ENCODE data around the gene PPM1D.

The PPM1D gene

DNA sequence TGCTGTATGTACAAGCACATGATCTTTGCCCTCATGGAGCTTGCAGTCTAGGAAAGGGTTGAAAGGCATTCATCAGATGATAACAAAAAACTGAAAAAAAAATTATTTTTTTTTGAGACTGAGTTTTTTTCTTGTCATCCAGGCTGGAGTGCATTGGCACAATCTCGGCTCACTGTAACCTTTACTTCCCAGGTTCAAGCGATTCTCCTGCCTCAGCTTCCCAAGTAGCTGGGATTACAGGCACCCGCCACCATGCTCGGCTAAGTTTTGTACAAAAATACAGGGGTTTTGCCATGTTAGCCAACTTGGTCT is 39.0 kb downstream of the PPM1D start:
- Histone ChIP-seq H3K4me1 (ENCODE audit: control insufficient read depth, insufficient read depth, low read length) (no peaks in the 10 kb centered on the region), H3K36me3 (ENCODE audit: control insufficient read depth, insufficient read depth, low read length) (peaks cover 4% of the 10 kb centered on the region), H3K4me3 (ENCODE audit: insufficient read depth, low read depth, low read length) (no peak overlapping the region), H3K27me3 (ENCODE audit: control insufficient read depth, insufficient read depth, low read length, poor library complexity, severe bottlenecking) (no peaks in the 10 kb centered on the region), H3K27ac (ENCODE audit: insufficient read depth, low read depth, low read length, poor library complexity, severe bottlenecking) (no peak overlapping the region), H3K9me3 (ENCODE audit: control insufficient read depth, low read length) (no peaks in the 10 kb centered on the region)
- WGBS, 2 experiments, result 79 to 82% methylated on average over 4 of the region's 4 CpGs

DNA sequence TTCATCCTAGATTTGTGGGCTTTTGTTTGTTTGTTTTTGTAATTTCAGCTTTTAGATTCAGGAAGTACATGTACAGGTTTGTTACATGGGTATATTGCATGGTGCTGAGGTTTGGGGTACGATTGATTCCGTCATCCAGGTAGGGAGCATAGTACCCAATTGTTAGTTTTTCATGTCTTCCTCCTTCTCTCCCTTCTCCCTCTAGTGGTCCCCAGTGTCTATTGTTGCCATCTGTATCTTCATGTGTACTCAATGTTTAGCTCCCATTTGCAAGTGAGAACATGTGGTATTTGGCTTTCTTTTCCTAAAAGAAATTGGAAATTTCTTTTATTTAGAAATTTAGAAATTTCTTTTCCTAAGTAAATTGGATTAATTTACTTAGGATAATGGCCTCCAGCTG is 40.5 kb downstream of the PPM1D start:
- no peak overlapping the region for H3K27ac ChIP-seq (ENCODE audit: insufficient read depth, low read depth, low read length, poor library complexity, severe bottlenecking)
- H3K27me3 ChIP-seq (ENCODE audit: control insufficient read depth, insufficient read depth, low read length, poor library complexity, severe bottlenecking), result no peaks in the 10 kb centered on the region
- no peak overlapping the region for H3K4me3 ChIP-seq (ENCODE audit: insufficient read depth, low read depth, low read length)
- H3K4me1 ChIP-seq (ENCODE audit: control insufficient read depth, insufficient read depth, low read length), result no peaks in the 10 kb centered on the region
- 77 to 100% methylated on average over 2 of the region's 2 CpGs for WGBS, 2 experiments
- H3K9me3 ChIP-seq (ENCODE audit: control insufficient read depth, low read length), result no peaks in the 10 kb centered on the region
- H3K36me3 ChIP-seq (ENCODE audit: control insufficient read depth, insufficient read depth, low read length), result no peaks in the 10 kb centered on the region

DNA sequence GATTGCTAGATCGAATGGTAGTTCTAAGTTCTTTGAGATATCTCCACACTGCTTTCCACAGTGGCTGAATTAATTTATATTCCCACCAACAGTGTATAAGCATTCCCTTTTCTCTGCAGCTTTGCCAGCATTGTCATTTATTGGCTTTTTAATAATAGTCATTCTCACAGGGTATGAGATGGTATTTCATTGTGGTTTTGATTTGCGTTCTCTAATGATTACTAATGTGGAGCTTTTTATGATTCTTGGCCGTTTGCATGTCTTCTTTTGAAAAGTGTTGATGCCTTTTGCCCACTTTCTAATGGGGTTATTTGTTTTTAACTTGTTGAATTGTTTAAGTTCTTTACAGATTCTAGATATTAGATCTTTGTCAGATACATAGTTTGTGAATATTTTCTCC is 41.1 kb downstream of the PPM1D start:
- no peak overlapping the region for H3K4me3 ChIP-seq (ENCODE audit: insufficient read depth, low read depth, low read length)
- no peaks in the 10 kb centered on the region for H3K4me1 ChIP-seq (ENCODE audit: control insufficient read depth, insufficient read depth, low read length)
- 87 to 92% methylated on average over 3 of the region's 3 CpGs for WGBS, 2 experiments
- H3K27ac ChIP-seq (ENCODE audit: insufficient read depth, low read depth, low read length, poor library complexity, severe bottlenecking), result no peak overlapping the region
- no peaks in the 10 kb centered on the region for H3K27me3 ChIP-seq (ENCODE audit: control insufficient read depth, insufficient read depth, low read length, poor library complexity, severe bottlenecking)
- no peaks in the 10 kb centered on the region for H3K9me3 ChIP-seq (ENCODE audit: control insufficient read depth, low read length)
- no peaks in the 10 kb centered on the region for H3K36me3 ChIP-seq (ENCODE audit: control insufficient read depth, insufficient read depth, low read length)

DNA sequence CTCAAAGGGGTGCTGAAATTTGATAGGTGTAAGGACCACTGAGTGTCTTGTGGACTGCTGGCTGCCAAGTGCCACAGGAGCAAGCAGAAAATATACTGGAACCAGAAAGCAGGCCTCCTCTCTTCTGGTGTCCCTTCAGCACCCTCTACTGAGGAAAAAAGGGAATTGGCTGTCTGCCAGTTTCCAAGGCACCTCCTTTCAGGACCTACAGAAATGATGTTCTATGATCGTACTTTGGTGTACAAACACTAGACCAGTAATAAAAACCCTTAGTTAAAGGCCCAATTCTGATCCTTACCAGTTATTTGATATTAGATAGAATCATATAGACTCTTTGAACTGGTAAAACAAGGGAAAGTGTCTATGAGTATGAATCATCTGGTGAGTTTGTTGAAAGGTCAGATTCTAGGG is 41.8 kb downstream of the PPM1D start:
- 79 to 88% methylated on average over 1 of the region's 1 CpG for WGBS, 2 experiments
- no peaks in the 10 kb centered on the region for H3K27me3 ChIP-seq (ENCODE audit: control insufficient read depth, insufficient read depth, low read length, poor library complexity, severe bottlenecking)
- H3K36me3 ChIP-seq (ENCODE audit: control insufficient read depth, insufficient read depth, low read length), result no peaks in the 10 kb centered on the region
- H3K4me3 ChIP-seq (ENCODE audit: insufficient read depth, low read depth, low read length), result no peak overlapping the region
- no peaks in the 10 kb centered on the region for H3K4me1 ChIP-seq (ENCODE audit: control insufficient read depth, insufficient read depth, low read length)
- no peaks in the 10 kb centered on the region for H3K9me3 ChIP-seq (ENCODE audit: control insufficient read depth, low read length)
- H3K27ac ChIP-seq (ENCODE audit: insufficient read depth, low read depth, low read length, poor library complexity, severe bottlenecking), result no peak overlapping the region

DNA sequence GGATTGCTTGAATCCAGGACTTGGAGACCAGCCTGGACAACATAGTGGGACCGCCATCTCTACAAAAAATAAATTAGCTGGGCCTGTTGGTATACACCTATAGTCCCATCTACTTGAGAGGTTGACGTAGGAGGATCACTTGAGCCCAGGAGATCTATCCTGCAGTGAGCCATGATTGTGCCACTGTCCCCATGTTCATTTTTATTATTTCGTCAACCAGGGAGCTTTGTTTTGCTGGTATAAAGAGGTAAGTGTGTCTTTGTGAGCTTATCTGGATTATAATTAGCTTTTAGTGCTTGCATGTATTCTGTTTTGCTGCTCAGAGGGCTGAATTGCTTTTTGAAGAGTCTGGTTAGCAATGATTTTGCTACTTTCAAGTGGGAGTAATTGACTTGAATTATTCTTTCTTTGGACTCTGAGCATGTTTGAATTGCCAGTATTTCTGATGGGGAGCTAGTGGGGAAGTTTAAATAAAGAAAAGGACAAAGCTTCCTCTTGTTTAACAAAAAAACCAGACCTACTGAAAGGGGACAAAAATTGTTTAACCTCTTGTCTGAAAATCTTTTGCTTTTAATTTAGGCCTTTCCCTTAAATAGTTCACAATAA is 46.0 kb downstream of the PPM1D start:
- Histone ChIP-seq H3K9me3 (ENCODE audit: control insufficient read depth, low read length) (no peaks in the 10 kb centered on the region), H3K27ac (ENCODE audit: insufficient read depth, low read depth, low read length, poor library complexity, severe bottlenecking) (no peak overlapping the region), H3K36me3 (ENCODE audit: control insufficient read depth, insufficient read depth, low read length) (peaks cover 12% of the 10 kb centered on the region), H3K27me3 (ENCODE audit: control insufficient read depth, insufficient read depth, low read length, poor library complexity, severe bottlenecking) (no peaks in the 10 kb centered on the region), H3K4me3 (ENCODE audit: insufficient read depth, low read depth, low read length) (no peak overlapping the region), H3K4me1 (ENCODE audit: control insufficient read depth, insufficient read depth, low read length) (no peaks in the 10 kb centered on the region)
- 93 to 94% methylated on average over 3 of the region's 3 CpGs for WGBS, 2 experiments

DNA sequence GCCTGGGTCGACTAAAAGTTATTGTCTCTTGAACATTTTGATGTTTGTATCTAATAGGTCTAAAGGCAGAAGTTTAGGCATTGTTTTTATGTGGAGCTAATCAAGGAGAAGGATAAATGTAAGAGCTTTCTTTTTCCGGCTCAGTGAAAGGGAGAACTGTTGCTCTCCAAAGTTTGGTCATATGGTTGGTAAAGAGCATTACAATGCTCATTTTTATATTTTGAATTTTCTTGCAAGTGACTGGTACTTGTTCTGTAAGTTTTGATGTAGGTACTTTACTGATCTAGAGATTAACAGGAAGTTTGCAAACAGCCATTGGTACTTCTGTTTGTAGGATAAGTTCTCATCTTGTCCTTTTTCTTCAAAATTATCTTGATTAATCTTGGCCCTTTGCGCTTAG is 46.7 kb downstream of the PPM1D start:
- H3K4me3 ChIP-seq (ENCODE audit: insufficient read depth, low read depth, low read length), result no peak overlapping the region
- H3K36me3 ChIP-seq (ENCODE audit: control insufficient read depth, insufficient read depth, low read length), result peaks cover 12% of the 10 kb centered on the region
- 93% methylated on average over 2 of the region's 3 CpGs for WGBS, 2 experiments
- H3K27me3 ChIP-seq (ENCODE audit: control insufficient read depth, insufficient read depth, low read length, poor library complexity, severe bottlenecking), result no peaks in the 10 kb centered on the region
- no peaks in the 10 kb centered on the region for H3K4me1 ChIP-seq (ENCODE audit: control insufficient read depth, insufficient read depth, low read length)
- H3K27ac ChIP-seq (ENCODE audit: insufficient read depth, low read depth, low read length, poor library complexity, severe bottlenecking), result no peak overlapping the region
- H3K9me3 ChIP-seq (ENCODE audit: control insufficient read depth, low read length), result no peaks in the 10 kb centered on the region

DNA sequence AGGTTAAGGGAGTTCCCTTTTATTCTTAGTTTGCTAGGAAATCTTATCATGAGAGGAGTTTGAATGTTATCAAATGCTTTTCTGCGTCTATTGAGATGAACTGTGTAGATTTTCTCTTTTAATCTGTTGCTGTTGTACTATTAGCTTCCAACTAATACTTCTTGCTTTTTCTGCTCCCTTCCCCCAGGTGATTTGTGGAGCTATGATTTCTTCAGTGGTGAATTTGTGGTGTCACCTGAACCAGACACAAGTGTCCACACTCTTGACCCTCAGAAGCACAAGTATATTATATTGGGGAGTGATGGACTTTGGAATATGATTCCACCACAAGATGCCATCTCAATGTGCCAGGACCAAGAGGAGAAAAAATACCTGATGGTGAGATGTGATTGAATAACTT is 47.7 kb downstream of the PPM1D start:
- no peak overlapping the region for H3K4me3 ChIP-seq (ENCODE audit: insufficient read depth, low read depth, low read length)
- no peaks in the 10 kb centered on the region for H3K4me1 ChIP-seq (ENCODE audit: control insufficient read depth, insufficient read depth, low read length)
- 100% methylated on average over 1 of the region's 1 CpG; no CpG with 5 or more reads in 1 of the 2 experiments for WGBS, 2 experiments
- no peak overlapping the region for H3K27ac ChIP-seq (ENCODE audit: insufficient read depth, low read depth, low read length, poor library complexity, severe bottlenecking)
- H3K9me3 ChIP-seq (ENCODE audit: control insufficient read depth, low read length), result no peaks in the 10 kb centered on the region
- H3K27me3 ChIP-seq (ENCODE audit: control insufficient read depth, insufficient read depth, low read length, poor library complexity, severe bottlenecking), result no peaks in the 10 kb centered on the region
- H3K36me3 ChIP-seq (ENCODE audit: control insufficient read depth, insufficient read depth, low read length), result peaks cover 17% of the 10 kb centered on the region

DNA sequence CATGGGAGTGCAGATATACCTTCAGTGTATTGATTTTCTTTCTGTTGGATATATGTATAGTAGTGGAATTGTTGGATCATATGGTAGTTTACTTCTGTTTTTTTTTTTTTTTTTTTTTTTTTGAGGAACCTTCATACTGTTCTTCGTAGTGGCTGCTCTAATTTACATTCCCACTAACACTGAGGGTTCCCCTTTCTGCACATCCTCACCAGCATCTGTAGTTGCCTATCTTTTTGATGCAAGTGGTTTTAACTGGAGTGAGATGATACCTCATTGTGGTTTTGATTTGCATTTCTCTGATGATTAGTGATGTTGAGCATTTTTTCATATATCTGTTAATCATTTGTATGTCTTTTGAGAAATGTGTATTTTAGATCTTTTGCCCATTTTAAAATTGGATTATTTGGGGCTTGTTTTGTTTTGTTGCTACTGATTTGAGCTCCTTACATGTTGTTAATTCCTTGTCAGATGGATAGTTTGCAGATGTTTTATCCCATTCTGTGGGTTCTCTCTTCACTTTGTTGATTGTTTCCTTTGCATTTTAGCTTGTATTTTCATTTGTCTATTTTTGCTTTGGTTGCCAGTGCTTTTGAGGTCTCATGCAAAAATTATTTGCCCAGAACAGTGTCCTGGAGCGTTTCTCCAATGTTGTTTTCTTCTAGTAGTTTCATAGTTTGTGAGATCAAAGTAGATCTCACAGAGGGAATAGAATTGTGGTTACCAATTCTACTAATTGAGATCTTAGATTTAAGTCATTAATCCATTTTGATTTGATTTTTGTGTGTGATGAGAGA is 52.7 kb downstream of the PPM1D start:
- WGBS, 2 experiments, result 100% methylated on average over 1 of the region's 2 CpGs
- no peaks in the 10 kb centered on the region for H3K27me3 ChIP-seq (ENCODE audit: control insufficient read depth, insufficient read depth, low read length, poor library complexity, severe bottlenecking)
- no peaks in the 10 kb centered on the region for H3K4me1 ChIP-seq (ENCODE audit: control insufficient read depth, insufficient read depth, low read length)
- H3K36me3 ChIP-seq (ENCODE audit: control insufficient read depth, insufficient read depth, low read length), result peaks cover 17% of the 10 kb centered on the region
- no peak overlapping the region for H3K4me3 ChIP-seq (ENCODE audit: insufficient read depth, low read depth, low read length)
- no peaks in the 10 kb centered on the region for H3K9me3 ChIP-seq (ENCODE audit: control insufficient read depth, low read length)
- no peak overlapping the region for H3K27ac ChIP-seq (ENCODE audit: insufficient read depth, low read depth, low read length, poor library complexity, severe bottlenecking)

DNA sequence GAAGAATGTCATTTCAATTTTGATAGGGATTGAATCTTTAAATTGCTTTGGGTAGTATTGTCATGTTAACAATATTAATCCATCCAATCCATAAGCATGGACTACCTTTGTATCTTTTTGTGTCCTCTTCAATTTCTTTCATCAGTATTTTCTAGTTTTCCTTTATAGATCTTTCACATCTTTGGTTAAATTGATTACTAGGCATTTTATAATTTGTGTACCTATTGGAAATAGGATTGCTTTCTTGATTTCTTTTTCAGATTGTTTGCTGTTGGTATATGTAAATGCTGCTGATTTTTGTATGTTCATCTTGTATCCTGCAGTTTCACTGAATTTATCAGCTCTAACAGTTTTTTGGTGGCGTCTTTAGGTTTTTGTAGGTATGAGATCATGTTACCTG is 53.6 kb downstream of the PPM1D start:
- Histone ChIP-seq H3K4me1 (ENCODE audit: control insufficient read depth, insufficient read depth, low read length) (no peaks in the 10 kb centered on the region), H3K27me3 (ENCODE audit: control insufficient read depth, insufficient read depth, low read length, poor library complexity, severe bottlenecking) (no peaks in the 10 kb centered on the region), H3K36me3 (ENCODE audit: control insufficient read depth, insufficient read depth, low read length) (peaks cover 14% of the 10 kb centered on the region), H3K27ac (ENCODE audit: insufficient read depth, low read depth, low read length, poor library complexity, severe bottlenecking) (no peak overlapping the region), H3K4me3 (ENCODE audit: insufficient read depth, low read depth, low read length) (no peak overlapping the region), H3K9me3 (ENCODE audit: control insufficient read depth, low read length) (no peaks in the 10 kb centered on the region)
- 80 to 94% methylated on average over 1 of the region's 1 CpG for WGBS, 2 experiments

DNA sequence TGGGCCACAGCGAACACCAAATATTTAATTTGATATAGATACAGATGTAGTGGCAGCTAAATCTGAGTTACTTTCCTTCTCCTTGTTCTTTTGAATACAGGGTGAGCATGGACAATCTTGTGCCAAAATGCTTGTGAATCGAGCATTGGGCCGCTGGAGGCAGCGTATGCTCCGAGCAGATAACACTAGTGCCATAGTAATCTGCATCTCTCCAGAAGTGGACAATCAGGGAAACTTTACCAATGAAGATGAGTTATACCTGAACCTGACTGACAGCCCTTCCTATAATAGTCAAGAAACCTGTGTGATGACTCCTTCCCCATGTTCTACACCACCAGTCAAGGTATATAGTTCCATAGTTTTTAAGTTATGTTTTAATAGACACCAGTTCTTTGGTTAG is 56.5 kb downstream of the PPM1D start:
- no peaks in the 10 kb centered on the region for H3K27me3 ChIP-seq (ENCODE audit: control insufficient read depth, insufficient read depth, low read length, poor library complexity, severe bottlenecking)
- no peak overlapping the region for H3K27ac ChIP-seq (ENCODE audit: insufficient read depth, low read depth, low read length, poor library complexity, severe bottlenecking)
- H3K4me1 ChIP-seq (ENCODE audit: control insufficient read depth, insufficient read depth, low read length), result no peaks in the 10 kb centered on the region
- 95 to 96% methylated on average over 5 of the region's 5 CpGs for WGBS, 2 experiments
- H3K4me3 ChIP-seq (ENCODE audit: insufficient read depth, low read depth, low read length), result no peak overlapping the region
- no peaks in the 10 kb centered on the region for H3K9me3 ChIP-seq (ENCODE audit: control insufficient read depth, low read length)
- peaks cover 5% of the 10 kb centered on the region for H3K36me3 ChIP-seq (ENCODE audit: control insufficient read depth, insufficient read depth, low read length)
